ENCODE measurements around the gene TBC1D4.

The TBC1D4 gene

GRCh38 chr13:75399168-75399878, 82.6 kb downstream of the TBC1D4 start:
- peak; percentile 16 for DNase-seq (ENCODE audit: extremely low read depth, low read depth)
- TF ChIP-seq CTCF (IDR thresholded peaks at IDR 0.05; ENCODE audit: low read depth, low read length): no peak

- TF ChIP-seq CTCF (IDR thresholded peaks at IDR 0.05; ENCODE audit: low read depth, low read length): no peak
Observed at GRCh38 chr13:75398072-75398471, 83.9 kb downstream of the TBC1D4 start.

GRCh38 chr13:75395901-75396300, 86.1 kb downstream of the TBC1D4 start:
- no peak for DNase-seq (ENCODE audit: extremely low read depth, low read depth)
- no peak for TF ChIP-seq CTCF (IDR thresholded peaks at IDR 0.05; ENCODE audit: low read depth, low read length)

More at GRCh38 chr13:75398072-75398471, 83.9 kb downstream of the TBC1D4 start:
- no peak for DNase-seq (ENCODE audit: extremely low read depth, low read depth)

GRCh38 chr13:75395066-75395465, 86.9 kb downstream of the TBC1D4 start:
- no peak for TF ChIP-seq CTCF (IDR thresholded peaks at IDR 0.05; ENCODE audit: low read depth, low read length)
- no peak for DNase-seq (ENCODE audit: extremely low read depth, low read depth)

GRCh38 chr13:75393839-75394520, 88.0 kb downstream of the TBC1D4 start:
- no peak for TF ChIP-seq CTCF (IDR thresholded peaks at IDR 0.05; ENCODE audit: low read depth, low read length)
- no peak for DNase-seq (ENCODE audit: extremely low read depth, low read depth)

GRCh38 chr13:75391432-75392100, 90.4 kb downstream of the TBC1D4 start:
- TF ChIP-seq CTCF (IDR thresholded peaks at IDR 0.05; ENCODE audit: low read depth, low read length): no peak
- no peak for DNase-seq (ENCODE audit: extremely low read depth, low read depth)

GRCh38 chr13:75390229-75390628, 91.7 kb downstream of the TBC1D4 start:
- TF ChIP-seq CTCF (IDR thresholded peaks at IDR 0.05; ENCODE audit: low read depth, low read length): no peak
- no peak for DNase-seq (ENCODE audit: extremely low read depth, low read depth)

Data from AG09319 (cell line).